Measurements from ENCODE around the gene TNIK.

GRCh38 chr3:171099911-171100310 is 360.3 kb downstream of the TNIK start:
- TF ChIP-seq TBL1XR1 (IDR thresholded peaks at IDR 0.05; ENCODE audit: low read depth, low read length) (no peak), KDM1A (IDR thresholded peaks at IDR 0.05; ENCODE audit: borderline replicate concordance) (no peak), POLR2A (IDR thresholded peaks at IDR 0.05; ENCODE audit: low read depth, low read length) (no peak), EGR1 (IDR thresholded peaks at IDR 0.05; ENCODE audit: borderline replicate concordance in 1 of 2, low read depth in 2 of 2, low read length in 2 of 2) (no peak), CTCF (IDR thresholded peaks at IDR 0.05 in 2 of 3, conservative IDR thresholded peaks at IDR 0.05 in 1 of 3; ENCODE audit: control insufficient read depth in 2 of 3, extremely low read depth in 1 of 3, insufficient read depth in 1 of 3, low read depth in 3 of 3, low read length in 3 of 3) (no peak), RAD21 (IDR thresholded peaks at IDR 0.05; ENCODE audit: insufficient read depth, low read depth, low read length) (no peak), TAF1 (IDR thresholded peaks at IDR 0.05; ENCODE audit: borderline replicate concordance, low read depth, low read length) (no peak), PKNOX1 (IDR thresholded peaks at IDR 0.05) (no peak), ZNF274 (IDR thresholded peaks at IDR 0.05; ENCODE audit: insufficient read depth, insufficient read length) (no peak), CEBPZ (IDR thresholded peaks at IDR 0.05; ENCODE audit: low read depth, low read length) (no peak)

Measured in GM12878 (cell line).